DOHH2 (cell line): Measurements from ENCODE around the gene VAPA.

ENCODE experiments used
- EZH2phosphoT487 ChIP-seq: fragments of 200-600 bp; sonication (generic); IDR thresholded peaks from 2 replicates; pipeline ENCODE4 v1.6.1; 2017; ENCODE audit warnings: borderline replicate concordance, mild to moderate bottlenecking, antibody characterized with exemption, low read length, moderate library complexity, mixed read lengths
- TF ChIP-seq, protein P1 (sequence below): fragments of 200-600 bp; sonication (generic); IDR thresholded peaks from one replicate; pipeline ENCODE4 v1.5.1; 2014; ENCODE audit warnings: antibody characterized with exemption, mild to moderate bottlenecking, low read depth, low read length; ENCODE audit not compliant: poor library complexity, severe bottlenecking

DNA sequence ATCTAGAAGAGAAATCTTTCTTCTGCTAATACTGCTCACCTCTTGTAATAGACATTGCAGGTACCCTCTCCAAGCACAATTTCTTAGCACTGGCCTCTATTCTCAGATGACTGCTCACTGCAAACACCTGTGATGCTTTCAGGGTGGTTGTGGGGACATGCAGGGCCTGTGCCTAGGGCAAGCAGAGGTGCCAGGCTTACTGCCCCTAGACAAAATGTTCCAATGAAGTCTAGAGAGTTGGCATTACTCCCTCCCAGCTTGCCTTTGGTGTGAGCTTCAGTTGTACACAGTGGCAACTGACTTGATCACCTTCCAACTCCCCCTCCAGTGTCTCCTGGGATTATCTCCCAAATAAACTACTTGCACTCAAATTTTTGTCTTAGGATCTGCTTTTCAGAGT lies 41.0 kb upstream of the VAPA start:
- TF ChIP-seq, protein P1, sequence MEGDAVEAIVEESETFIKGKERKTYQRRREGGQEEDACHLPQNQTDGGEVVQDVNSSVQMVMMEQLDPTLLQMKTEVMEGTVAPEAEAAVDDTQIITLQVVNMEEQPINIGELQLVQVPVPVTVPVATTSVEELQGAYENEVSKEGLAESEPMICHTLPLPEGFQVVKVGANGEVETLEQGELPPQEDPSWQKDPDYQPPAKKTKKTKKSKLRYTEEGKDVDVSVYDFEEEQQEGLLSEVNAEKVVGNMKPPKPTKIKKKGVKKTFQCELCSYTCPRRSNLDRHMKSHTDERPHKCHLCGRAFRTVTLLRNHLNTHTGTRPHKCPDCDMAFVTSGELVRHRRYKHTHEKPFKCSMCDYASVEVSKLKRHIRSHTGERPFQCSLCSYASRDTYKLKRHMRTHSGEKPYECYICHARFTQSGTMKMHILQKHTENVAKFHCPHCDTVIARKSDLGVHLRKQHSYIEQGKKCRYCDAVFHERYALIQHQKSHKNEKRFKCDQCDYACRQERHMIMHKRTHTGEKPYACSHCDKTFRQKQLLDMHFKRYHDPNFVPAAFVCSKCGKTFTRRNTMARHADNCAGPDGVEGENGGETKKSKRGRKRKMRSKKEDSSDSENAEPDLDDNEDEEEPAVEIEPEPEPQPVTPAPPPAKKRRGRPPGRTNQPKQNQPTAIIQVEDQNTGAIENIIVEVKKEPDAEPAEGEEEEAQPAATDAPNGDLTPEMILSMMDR, result no peak
- TF ChIP-seq EZH2phosphoT487, result no peak
